Heart left ventricle (tissue), 16 donors: Measurements from ENCODE around the gene PRKACG. TPM values are rescaled to one million over a fixed set of nuclear protein-coding genes. Genes with fewer than 3 reads are reported as not detected.
A peak's percentile ranks its signal among the peaks of the same experiment; 100 is the strongest.

Experiments used
- ATAC-seq, 4 donors: fragments of 200-7000 bp; cut with Tn5 transposase; one replicate each; pipeline ENCODE4 v1.9.1; 2020 to 2022; ENCODE audit warnings: moderate library complexity in 4 of 4, mild to moderate bottlenecking in 3 of 4, moderate number of reproducible peaks in 1 of 4
- DNase-seq, 5 donors: peaks; one replicate each; pipeline ENCODE4 v3.0.0-alpha.2; 2020
- H3K27ac ChIP-seq, 12 donors: fragments of 200-600 bp; sonication (generic) in 4 of 12; one replicate each; pipeline versions ENCODE4 v1.5.0 to v1.8.0; 2016 to 2022; ENCODE audit warnings: mild to moderate bottlenecking in 2 of 12
- H3K27me3 ChIP-seq, 9 donors: fragments of 200-600 bp; sonication (generic) in 2 of 9; one replicate each; pipeline versions ENCODE4 v1.5.1 to v1.8.0; 2016 to 2022; ENCODE audit warnings: mild to moderate bottlenecking in 3 of 9
- H3K36me3 ChIP-seq, 9 donors: fragments of 200-600 bp; sonication (generic) in 2 of 9; one replicate each; pipeline versions ENCODE4 v1.5.0 to v1.8.0; 2018 to 2022; ENCODE audit warnings: mild to moderate bottlenecking in 2 of 9
- H3K4me1 ChIP-seq, 12 donors: fragments of 200-600 bp; sonication (generic) in 4 of 12; one replicate each; pipeline versions ENCODE4 v1.5.0 to v1.8.0; 2016 to 2022; ENCODE audit warnings: mild to moderate bottlenecking in 3 of 12
- H3K4me3 ChIP-seq, 12 donors: fragments of 200-600 bp; sonication (generic) in 4 of 12; one replicate each; pipeline versions ENCODE4 v1.5.0 to v1.8.0; 2017 to 2022; ENCODE audit warnings: mild to moderate bottlenecking in 9 of 12, moderate library complexity in 4 of 12
- H3K9me3 ChIP-seq, 12 donors: fragments of 200-600 bp; sonication (generic) in 4 of 12; one replicate each; pipeline versions ENCODE4 v1.5.0 to v1.8.0; 2016 to 2022; ENCODE audit warnings: mild to moderate bottlenecking in 1 of 12
- CTCF ChIP-seq, 12 donors: fragments of 200-600 bp; sonication (generic) in 4 of 12; IDR thresholded peaks; one replicate each; pipeline versions ENCODE4 v1.5.0 to v1.8.0; 2018 to 2022; ENCODE audit warnings: antibody characterized with exemption in 12 of 12, mild to moderate bottlenecking in 5 of 12
- POLR2A ChIP-seq, 2 donors: fragments of 450-650 bp; IDR thresholded peaks; one replicate each; pipeline ENCODE4 v1.6.1; 2017; ENCODE audit warnings: antibody characterized with exemption in 2 of 2, mild to moderate bottlenecking in 2 of 2, moderate library complexity in 2 of 2
- WGBS, 4 donors: extraction: QIAGEN DNeasy Blood & Tissue Kit in 2 of 4; methylation state at CpG; one replicate each; pipeline versions ENCODE4 v1.1.5 to v1.1.7; 2013 to 2018; 5-methylcytosine and 5-hydroxymethylcytosine counted together
- intact Hi-C, 10 donors: fragments of 100-400 bp; cut with DNase I; formaldehyde crosslinking; loops; one replicate each; pipeline versions ENCODE4 v1.11.1 to v1.14.2; 2022
- polyA plus RNA-seq, 2 donors: library from polyadenylated mRNA; stranded (reverse); fragments of 200-250 nt; gene quantifications; one replicate each; pipeline ENCODE4 v1.2.3, GENCODE V29; 2013
- total RNA-seq, 9 donors: library from RNA; depleted of rRNA in 2 of 9; stranded (reverse); fragments of >200 nt in 2 of 9; fragmentation: NEBNext Ultra II Directional in 3 of 9; extraction: Animal tissue kit (Norgen Biotek cat#: 25700) in 3 of 9; gene quantifications; one replicate each; pipeline versions ENCODE4 v1.1.0 to v1.2.4, GENCODE V29; 2016 to 2023
- donor health status: ischemic (EF 13 %, LVEDD 7.1; RV severe dilation, severe dysfunction).
- donor health status: healthy with polysubstance abuse.
- donor health status: DM: no; HTN: yes; CAD: no.
- donor health status: DM: no; HTN: no; CAD: no.
- donor health status: ischemic (EF 25% LVEDD 6.9; RV normal size, moderate dysfunction).
- donor health status: ischemic (EF 25% LVEDD 5.7; RV mildly dilated, moderate dysfunction).
- donor health status: healthy.
- donor health status: DM: yes; HTN: yes; CAD: no.
- donor health status: ischemic (EF 35%, LVEDD 5.7; RV mildly dilated, moderate dysfunction).
- donor health status: nonischemic (EF 11% LVEDD 7.7; RV severe dilation, severe dysfunction).
- donor health status: DM: yes; HTN: yes; CAD: no.
- donor health status: PGD.
- donor health status: ischemic (EF 29% LVEDD 5.4; RV normal size, mild dysfunction).
- donor health status: nonischemic (EF 23%, LVEDD 6.1; RV moderate dilation, normal function).

The PRKACG gene
- total and polyA plus RNA-seq, 11 donors = not detected

- WGBS, 4 donors = 1% methylated on average over 16 to 75 of the region's 75 CpGs
- Histone ChIP-seq H3K27ac (peak within 1 kb of the TSS; percentile 28 to 95 (median 87)), H3K27me3 (no peaks in the 10 kb centered on the region), H3K9me3 (no peaks in the 10 kb centered on the region), H3K4me1 (peaks cover 0 to 14% (median 7%) of the 10 kb centered on the region in 12 donors), H3K36me3 (no peaks in the 10 kb centered on the region), H3K4me3 (peak within 1 kb of the TSS; percentile 46 to 94 (median 78))
- intact Hi-C loops = loop anchor here in 2 of 10 donors (5.0 kb wide), 2 partner anchors 157 to 162 kb away; no protein-coding TSS in a partner anchor
- DNase-seq = peak; percentile 82 to 93 (median 87)
- TF ChIP-seq POLR2A (IDR thresholded peaks at IDR 0.05) (peak in 1 of 2 donors; percentile 56), CTCF (IDR thresholded peaks at IDR 0.05) (peak; percentile 97 to 100 (median 99))
- peak; percentile 81 to 97 (median 94) for ATAC-seq
Measured at GRCh38 chr9:69035438-69036308, 21.8 kb upstream of the PRKACG start, which contains the start of gene FXN. Gene FXN, plus strand, starts transcription at chr9:69035752. Its CDS starts 31 bp downstream, at chr9:69035783.

GRCh38 chr9:69034071-69034470 is 20.2 kb upstream of the PRKACG start:
- intact Hi-C loops = no loop called here
- Histone ChIP-seq H3K4me3 (no peak overlapping the region), H3K4me1 (peaks cover 0 to 22% (median 7%) of the 10 kb centered on the region in 12 donors), H3K27ac (no peak overlapping the region), H3K27me3 (no peaks in the 10 kb centered on the region), H3K36me3 (no peaks in the 10 kb centered on the region), H3K9me3 (peaks cover 0 to 5% (median 0%) of the 10 kb centered on the region in 12 donors)
- 47 to 55% (median 50%) methylated on average over 2 of the region's 2 CpGs for WGBS, 4 donors
- no peak for DNase-seq
- no peak for TF ChIP-seq POLR2A (IDR thresholded peaks at IDR 0.05)
- no peak for TF ChIP-seq CTCF (IDR thresholded peaks at IDR 0.05)
- no peak for ATAC-seq

- ATAC-seq = no peak
Measured at GRCh38 chr9:69030851-69031645, 17.1 kb upstream of the PRKACG start.

More at GRCh38 chr9:69030851-69031645, 17.1 kb upstream of the PRKACG start:
- Histone ChIP-seq H3K27ac (no peak overlapping the region), H3K4me3 (no peak overlapping the region), H3K4me1 (peaks cover 0 to 25% (median 3%) of the 10 kb centered on the region in 12 donors), H3K9me3 (peaks cover 0 to 5% (median 0%) of the 10 kb centered on the region in 12 donors), H3K27me3 (no peaks in the 10 kb centered on the region), H3K36me3 (no peaks in the 10 kb centered on the region)
- intact Hi-C loops = no loop called here
- 49 to 81% (median 67%) methylated on average over 1 of the region's 1 CpG for WGBS, 4 donors
- no peak for TF ChIP-seq POLR2A (IDR thresholded peaks at IDR 0.05)
- TF ChIP-seq CTCF (IDR thresholded peaks at IDR 0.05) = no peak
- no peak for DNase-seq
